ENCODE data around the gene PAM.

The PAM gene

GRCh38 chr5:102759289-102759688 is 4.2 kb downstream of the PAM start:
- Histone ChIP-seq H3K36me3 (ENCODE audit: insufficient read depth, low read length) (no peaks in the 10 kb centered on the region), H3K4me3 (no peak overlapping the region), H3K9me3 (ENCODE audit: low read depth, low read length) (no peaks in the 10 kb centered on the region), H3K9ac (ENCODE audit: insufficient read length) (no peak overlapping the region), H3K27ac (no peak overlapping the region)
- DNase-seq (ENCODE audit: low read depth, low spot score) = no peak
- no peak for TF ChIP-seq POLR2AphosphoS5 (IDR thresholded peaks at IDR 0.05; ENCODE audit: borderline replicate concordance, low read depth, low read length)
- TF ChIP-seq FOXP2 (optimal IDR thresholded peaks at IDR 0.05; ENCODE audit: control extremely low read depth, extremely low read length, insufficient read depth) = no peak
- no peak for TF ChIP-seq EZH2 (IDR thresholded peaks at IDR 0.05)

- H3K9me3 ChIP-seq (ENCODE audit: low read depth, low read length) = no peaks in the 10 kb centered on the region
- no peak overlapping the region for H3K4me3 ChIP-seq
- DNase-seq (ENCODE audit: low read depth, low spot score) = no peak
- H3K27ac ChIP-seq = no peak overlapping the region
- no peak overlapping the region for H3K9ac ChIP-seq (ENCODE audit: insufficient read length)
- no peaks in the 10 kb centered on the region for H3K36me3 ChIP-seq (ENCODE audit: insufficient read depth, low read length)
- no peak for TF ChIP-seq POLR2AphosphoS5 (IDR thresholded peaks at IDR 0.05; ENCODE audit: borderline replicate concordance, low read depth, low read length)
- TF ChIP-seq EZH2 (IDR thresholded peaks at IDR 0.05) = no peak
- TF ChIP-seq FOXP2 (optimal IDR thresholded peaks at IDR 0.05; ENCODE audit: control extremely low read depth, extremely low read length, insufficient read depth) = no peak
These were observed 4.6 kb downstream of the PAM start for GRCh38 chr5:102759700-102760099.

DNA sequence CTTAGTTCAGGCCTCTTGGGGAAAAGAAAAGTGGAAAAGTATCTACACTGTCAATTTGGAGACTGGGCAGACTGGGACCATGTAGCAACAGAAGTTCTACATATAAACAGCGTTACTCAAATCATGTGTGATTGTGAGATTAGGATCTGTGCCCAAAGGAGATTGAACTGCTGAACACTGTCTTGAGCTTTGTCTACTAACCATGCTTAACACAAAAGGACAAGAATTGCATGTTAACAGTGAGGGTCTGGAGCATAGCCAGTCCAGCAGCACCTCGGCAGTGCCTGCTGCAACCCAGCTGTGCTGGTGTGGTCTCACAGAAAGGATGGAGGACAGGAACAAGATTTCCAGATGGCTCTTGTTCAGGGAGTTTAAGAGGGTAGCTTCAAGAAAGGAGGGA is 5.7 kb downstream of the PAM start:
- no peak overlapping the region for H3K27ac ChIP-seq
- TF ChIP-seq EZH2 (IDR thresholded peaks at IDR 0.05) = no peak
- TF ChIP-seq POLR2AphosphoS5 (IDR thresholded peaks at IDR 0.05; ENCODE audit: borderline replicate concordance, low read depth, low read length) = no peak
- H3K36me3 ChIP-seq (ENCODE audit: insufficient read depth, low read length) = no peaks in the 10 kb centered on the region
- no peak overlapping the region for H3K9ac ChIP-seq (ENCODE audit: insufficient read length)
- no peaks in the 10 kb centered on the region for H3K9me3 ChIP-seq (ENCODE audit: low read depth, low read length)
- no peak overlapping the region for H3K4me3 ChIP-seq
- DNase-seq (ENCODE audit: low read depth, low spot score) = no peak

DNA sequence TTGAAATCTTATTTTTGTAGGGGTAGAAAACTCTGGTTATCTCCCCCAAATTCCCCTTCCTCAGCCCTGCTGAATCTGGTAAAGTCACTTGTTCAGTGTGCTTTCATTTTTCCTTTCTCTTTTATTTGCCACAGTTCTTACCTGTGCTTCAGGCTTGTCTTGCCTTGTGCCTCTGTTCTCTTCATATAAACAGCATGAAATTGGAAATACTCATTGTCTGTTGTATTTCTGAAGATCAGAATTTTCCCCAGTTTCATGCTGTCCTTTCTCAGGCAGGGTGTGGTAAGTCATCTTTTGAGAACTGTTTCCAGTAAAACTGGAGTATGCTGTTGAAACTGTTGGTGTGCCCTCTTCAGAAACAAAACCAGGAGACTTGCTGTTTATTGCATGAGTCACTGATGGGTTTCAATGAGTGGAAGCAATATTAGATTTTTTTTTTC is 7.0 kb downstream of the PAM start:
- no peak overlapping the region for H3K27ac ChIP-seq
- TF ChIP-seq EZH2 (IDR thresholded peaks at IDR 0.05) (no peak), POLR2AphosphoS5 (IDR thresholded peaks at IDR 0.05; ENCODE audit: borderline replicate concordance, low read depth, low read length) (no peak), FOXP2 (optimal IDR thresholded peaks at IDR 0.05; ENCODE audit: control extremely low read depth, extremely low read length, insufficient read depth) (no peak)
- no peak overlapping the region for H3K9ac ChIP-seq (ENCODE audit: insufficient read length)
- no peaks in the 10 kb centered on the region for H3K36me3 ChIP-seq (ENCODE audit: insufficient read depth, low read length)
- no peak for DNase-seq (ENCODE audit: low read depth, low spot score)
- H3K9me3 ChIP-seq (ENCODE audit: low read depth, low read length) = no peaks in the 10 kb centered on the region
- H3K4me3 ChIP-seq = no peak overlapping the region

GRCh38 chr5:102762562-102763227 is 7.6 kb downstream of the PAM start:
- no peak overlapping the region for H3K27ac ChIP-seq
- H3K36me3 ChIP-seq (ENCODE audit: insufficient read depth, low read length) = no peaks in the 10 kb centered on the region
- TF ChIP-seq POLR2AphosphoS5 (IDR thresholded peaks at IDR 0.05; ENCODE audit: borderline replicate concordance, low read depth, low read length) = no peak
- no peak for TF ChIP-seq FOXP2 (optimal IDR thresholded peaks at IDR 0.05; ENCODE audit: control extremely low read depth, extremely low read length, insufficient read depth)
- TF ChIP-seq EZH2 (IDR thresholded peaks at IDR 0.05) = no peak
- no peak overlapping the region for H3K4me3 ChIP-seq
- DNase-seq (ENCODE audit: low read depth, low spot score) = no peak
- no peaks in the 10 kb centered on the region for H3K9me3 ChIP-seq (ENCODE audit: low read depth, low read length)
- H3K9ac ChIP-seq (ENCODE audit: insufficient read length) = no peak overlapping the region

DNA sequence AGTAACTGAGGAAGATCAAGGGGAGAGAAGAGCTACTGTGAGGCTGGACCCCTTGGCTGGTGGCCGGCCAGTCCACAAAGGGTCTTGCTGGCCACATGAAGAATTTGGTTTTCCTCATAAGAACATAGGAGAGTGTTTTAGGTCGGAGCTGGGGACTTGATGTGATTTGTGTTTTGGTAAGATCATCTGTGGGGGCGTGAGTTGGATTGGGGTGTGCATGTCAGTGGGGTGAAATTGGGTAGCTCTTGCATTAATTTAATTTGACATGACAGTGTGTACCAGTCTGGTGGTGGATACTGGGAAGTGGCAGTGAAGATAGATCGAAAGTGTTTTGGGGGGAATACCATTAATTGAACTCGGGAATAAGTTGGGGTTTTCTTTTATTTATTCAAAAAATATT is 8.6 kb downstream of the PAM start:
- no peak for TF ChIP-seq FOXP2 (optimal IDR thresholded peaks at IDR 0.05; ENCODE audit: control extremely low read depth, extremely low read length, insufficient read depth)
- no peak for TF ChIP-seq EZH2 (IDR thresholded peaks at IDR 0.05)
- no peak for TF ChIP-seq POLR2AphosphoS5 (IDR thresholded peaks at IDR 0.05; ENCODE audit: borderline replicate concordance, low read depth, low read length)
- Histone ChIP-seq H3K9ac (ENCODE audit: insufficient read length) (no peak overlapping the region), H3K27ac (no peak overlapping the region), H3K4me3 (no peak overlapping the region), H3K9me3 (ENCODE audit: low read depth, low read length) (no peaks in the 10 kb centered on the region), H3K36me3 (ENCODE audit: insufficient read depth, low read length) (0 out of 2 replicates have a peak, but pooled peaks cover 3% of the 10 kb centered on the region)
- no peak for DNase-seq (ENCODE audit: low read depth, low spot score)

DNA sequence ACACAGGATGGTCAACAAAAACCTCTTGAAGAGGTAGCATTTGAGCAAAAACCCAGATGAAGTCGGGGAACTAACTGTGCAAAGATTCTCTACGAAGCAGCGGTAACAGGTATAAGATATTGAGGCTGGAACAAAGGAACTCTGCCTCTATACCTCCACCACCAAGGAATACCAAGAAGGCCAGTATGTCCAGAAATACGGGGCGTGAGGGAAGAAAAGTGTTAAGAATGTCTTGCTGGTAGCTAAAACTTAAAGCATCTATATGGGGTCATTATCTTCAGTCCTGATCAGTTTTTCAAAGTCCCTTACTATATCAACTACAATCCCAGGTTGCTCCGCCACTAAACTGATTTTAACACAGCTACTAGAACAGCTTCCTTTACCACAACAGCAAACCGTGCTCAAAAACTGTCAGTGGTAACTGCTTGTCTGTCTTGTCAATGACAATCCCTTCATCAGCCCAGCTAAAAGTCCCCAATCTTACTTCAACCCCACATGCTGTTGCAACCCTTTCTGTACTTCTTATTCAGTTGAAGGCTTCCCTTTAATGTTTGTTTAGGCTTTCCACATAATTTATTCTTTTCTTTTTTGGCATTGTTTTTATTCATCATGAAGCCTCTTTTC is 9.4 kb downstream of the PAM start:
- no peak for DNase-seq (ENCODE audit: low read depth, low spot score)
- no peaks in the 10 kb centered on the region for H3K9me3 ChIP-seq (ENCODE audit: low read depth, low read length)
- TF ChIP-seq POLR2AphosphoS5 (IDR thresholded peaks at IDR 0.05; ENCODE audit: borderline replicate concordance, low read depth, low read length) (no peak), EZH2 (IDR thresholded peaks at IDR 0.05) (no peak), FOXP2 (optimal IDR thresholded peaks at IDR 0.05; ENCODE audit: control extremely low read depth, extremely low read length, insufficient read depth) (no peak)

GRCh38 chr5:102765350-102765749 is 10.2 kb downstream of the PAM start:
- no peak for TF ChIP-seq EZH2 (IDR thresholded peaks at IDR 0.05)
- no peak for TF ChIP-seq POLR2AphosphoS5 (IDR thresholded peaks at IDR 0.05; ENCODE audit: borderline replicate concordance, low read depth, low read length)
- TF ChIP-seq FOXP2 (optimal IDR thresholded peaks at IDR 0.05; ENCODE audit: control extremely low read depth, extremely low read length, insufficient read depth) = no peak
- H3K9me3 ChIP-seq (ENCODE audit: low read depth, low read length) = no peaks in the 10 kb centered on the region
- DNase-seq (ENCODE audit: low read depth, low spot score) = no peak
- no peak overlapping the region for H3K9ac ChIP-seq (ENCODE audit: insufficient read length)
- H3K36me3 ChIP-seq (ENCODE audit: insufficient read depth, low read length) = 0 out of 2 replicates have a peak, but pooled peaks cover 3% of the 10 kb centered on the region
- no peak overlapping the region for H3K4me3 ChIP-seq
- no peak overlapping the region for H3K27ac ChIP-seq

More for the DNA sequence above, 9.4 kb downstream of the PAM start:
- no peak overlapping the region for H3K27ac ChIP-seq
- H3K9ac ChIP-seq (ENCODE audit: insufficient read length) = no peak overlapping the region
- H3K4me3 ChIP-seq = no peak overlapping the region
- 0 out of 2 replicates have a peak, but pooled peaks cover 3% of the 10 kb centered on the region for H3K36me3 ChIP-seq (ENCODE audit: insufficient read depth, low read length)
